GM12872 (cell line): ENCODE measurements around the gene F2RL3.
A peak's percentile ranks its signal among the peaks of the same experiment; 100 is the strongest.

ENCODE experiments used
- TF ChIP-seq, protein P1 (sequence below): IDR thresholded peaks from 3 replicates; pipeline ENCODE4 v1.5.1; 2011; ENCODE audit warnings: low read depth, mild to moderate bottlenecking, low read length, moderate library complexity; ENCODE audit not compliant: insufficient read depth

F2RL3 gene

DNA sequence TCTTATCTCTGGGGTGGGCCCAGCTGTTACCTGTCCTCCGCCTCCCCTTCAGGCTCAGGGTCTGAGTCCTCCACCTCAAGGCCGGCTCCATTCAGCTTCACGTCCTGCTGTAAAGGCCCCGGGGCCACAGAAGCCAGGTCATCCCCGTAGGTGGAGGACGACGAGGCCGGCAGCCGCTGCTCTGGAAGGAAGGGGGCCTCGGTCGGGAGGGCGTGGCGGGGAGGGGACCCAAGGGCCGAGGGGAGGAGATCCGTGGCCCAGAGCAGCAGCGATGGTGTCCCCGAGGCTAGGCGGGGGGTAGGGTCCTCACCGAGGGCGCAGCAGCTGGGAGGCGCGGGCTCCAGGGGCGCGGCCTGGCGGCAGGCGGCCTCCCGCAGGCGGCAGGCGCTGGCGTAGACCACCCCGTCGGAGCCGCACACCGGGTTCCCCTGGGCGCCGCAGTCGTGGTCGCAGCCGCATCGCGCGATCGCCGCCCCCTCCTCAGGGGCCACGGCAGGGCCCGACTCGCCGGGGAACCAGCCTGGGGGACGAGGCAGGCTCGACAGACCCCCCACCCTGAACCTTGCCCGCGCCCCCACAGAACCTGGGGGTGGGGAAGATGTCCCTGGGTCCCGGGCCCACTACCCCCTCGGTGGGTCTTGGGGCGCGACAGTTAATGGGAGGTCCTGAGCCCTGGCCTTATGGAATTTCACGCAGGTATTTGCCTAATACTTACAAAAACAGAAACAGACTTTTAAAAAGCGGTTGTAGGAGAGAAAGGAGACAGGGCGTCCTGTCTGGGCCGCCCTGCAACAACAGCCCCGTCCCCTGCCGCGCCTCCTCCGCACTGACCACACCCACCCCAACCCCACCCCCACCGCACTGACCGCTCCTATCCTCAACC lies 7.6 kb downstream of the F2RL3 start:
- TF ChIP-seq, protein P1, sequence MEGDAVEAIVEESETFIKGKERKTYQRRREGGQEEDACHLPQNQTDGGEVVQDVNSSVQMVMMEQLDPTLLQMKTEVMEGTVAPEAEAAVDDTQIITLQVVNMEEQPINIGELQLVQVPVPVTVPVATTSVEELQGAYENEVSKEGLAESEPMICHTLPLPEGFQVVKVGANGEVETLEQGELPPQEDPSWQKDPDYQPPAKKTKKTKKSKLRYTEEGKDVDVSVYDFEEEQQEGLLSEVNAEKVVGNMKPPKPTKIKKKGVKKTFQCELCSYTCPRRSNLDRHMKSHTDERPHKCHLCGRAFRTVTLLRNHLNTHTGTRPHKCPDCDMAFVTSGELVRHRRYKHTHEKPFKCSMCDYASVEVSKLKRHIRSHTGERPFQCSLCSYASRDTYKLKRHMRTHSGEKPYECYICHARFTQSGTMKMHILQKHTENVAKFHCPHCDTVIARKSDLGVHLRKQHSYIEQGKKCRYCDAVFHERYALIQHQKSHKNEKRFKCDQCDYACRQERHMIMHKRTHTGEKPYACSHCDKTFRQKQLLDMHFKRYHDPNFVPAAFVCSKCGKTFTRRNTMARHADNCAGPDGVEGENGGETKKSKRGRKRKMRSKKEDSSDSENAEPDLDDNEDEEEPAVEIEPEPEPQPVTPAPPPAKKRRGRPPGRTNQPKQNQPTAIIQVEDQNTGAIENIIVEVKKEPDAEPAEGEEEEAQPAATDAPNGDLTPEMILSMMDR: no peak

DNA sequence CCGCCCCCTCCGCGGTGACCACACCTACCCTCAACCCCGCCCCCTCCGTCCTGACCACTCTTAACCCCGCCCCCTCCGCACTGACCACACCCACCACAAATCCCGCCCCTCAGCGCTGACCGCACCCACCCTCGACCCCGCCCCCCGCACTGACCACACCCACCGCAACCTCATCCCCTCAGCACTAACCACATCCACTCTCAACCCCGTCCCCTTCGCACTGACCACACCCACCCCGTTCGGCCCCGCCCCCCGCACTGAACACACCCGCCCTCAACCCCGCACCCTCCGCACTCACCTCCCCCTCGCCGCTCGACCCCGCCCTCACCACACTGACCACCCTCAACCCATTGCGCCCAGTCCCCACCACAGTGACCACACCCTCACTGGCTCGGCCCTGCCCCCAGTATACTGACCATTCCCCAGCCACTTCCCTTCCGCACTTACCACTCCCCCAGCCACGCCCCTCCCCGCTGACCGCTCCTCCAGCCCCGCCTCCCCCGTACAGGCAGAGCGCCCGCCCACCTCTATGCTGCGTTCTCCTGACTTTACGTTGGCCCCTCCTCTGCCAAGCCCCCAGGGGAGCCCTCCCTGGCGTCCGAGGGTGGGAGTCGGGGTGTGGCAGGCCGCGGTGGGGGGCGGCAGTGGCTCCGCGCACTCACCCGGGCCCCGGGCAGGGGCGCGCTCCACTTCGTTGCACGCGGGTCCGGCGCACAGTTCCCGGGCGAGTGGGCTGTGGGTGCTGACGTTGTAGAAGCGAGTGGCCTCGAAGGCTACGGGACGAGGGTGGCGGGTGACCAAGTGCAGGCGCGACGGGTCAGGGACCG lies 8.4 kb downstream of the F2RL3 start:
- TF ChIP-seq, protein P1: no peak

DNA sequence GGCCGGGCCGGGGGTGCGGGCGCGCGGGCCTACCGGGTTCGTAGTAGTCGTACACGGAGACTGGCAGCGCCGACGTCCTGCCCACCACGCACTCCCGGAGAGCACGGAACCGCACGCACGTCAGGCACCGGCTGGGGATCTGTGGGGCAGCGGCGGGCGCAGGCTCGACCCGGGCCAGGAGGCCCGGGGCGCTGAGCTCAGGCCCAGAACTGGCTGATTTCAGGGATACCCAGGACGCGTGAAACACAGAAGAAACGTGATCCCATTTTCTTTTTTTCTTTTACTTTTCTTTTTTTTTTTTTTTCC lies 9.0 kb downstream of the F2RL3 start:
- TF ChIP-seq, protein P1: no peak

DNA sequence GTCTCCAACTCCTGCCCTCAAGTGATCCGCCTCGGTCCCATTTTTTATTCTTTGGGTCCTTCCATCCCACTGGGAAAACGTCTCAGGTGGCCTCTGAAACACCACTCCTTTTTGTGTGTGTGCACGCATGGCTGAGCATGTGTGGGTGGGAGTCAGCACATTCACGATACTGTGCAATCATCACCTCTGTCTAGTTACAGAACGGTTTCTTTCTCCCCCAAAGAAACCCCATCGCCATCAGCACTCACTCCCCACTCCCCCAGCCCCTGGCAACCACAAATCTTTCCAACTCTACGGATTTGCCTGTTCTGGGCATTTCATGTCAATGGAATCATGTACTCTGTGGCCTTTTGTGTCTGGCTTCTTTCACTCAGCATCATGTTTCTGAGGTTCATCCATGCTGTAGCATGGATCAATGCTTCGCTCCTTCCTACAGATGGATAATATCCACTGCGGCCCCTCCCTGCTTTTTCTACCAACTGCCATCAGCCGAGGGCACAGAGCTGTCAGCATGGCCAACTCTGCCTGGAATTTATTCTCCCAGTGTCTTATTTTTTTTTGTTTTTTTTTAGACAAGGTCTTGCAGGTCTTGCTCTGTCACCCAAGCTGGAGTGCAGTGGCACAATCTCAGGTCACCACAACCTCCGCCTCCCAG lies 9.7 kb downstream of the F2RL3 start:
- TF ChIP-seq, protein P1: no peak

DNA sequence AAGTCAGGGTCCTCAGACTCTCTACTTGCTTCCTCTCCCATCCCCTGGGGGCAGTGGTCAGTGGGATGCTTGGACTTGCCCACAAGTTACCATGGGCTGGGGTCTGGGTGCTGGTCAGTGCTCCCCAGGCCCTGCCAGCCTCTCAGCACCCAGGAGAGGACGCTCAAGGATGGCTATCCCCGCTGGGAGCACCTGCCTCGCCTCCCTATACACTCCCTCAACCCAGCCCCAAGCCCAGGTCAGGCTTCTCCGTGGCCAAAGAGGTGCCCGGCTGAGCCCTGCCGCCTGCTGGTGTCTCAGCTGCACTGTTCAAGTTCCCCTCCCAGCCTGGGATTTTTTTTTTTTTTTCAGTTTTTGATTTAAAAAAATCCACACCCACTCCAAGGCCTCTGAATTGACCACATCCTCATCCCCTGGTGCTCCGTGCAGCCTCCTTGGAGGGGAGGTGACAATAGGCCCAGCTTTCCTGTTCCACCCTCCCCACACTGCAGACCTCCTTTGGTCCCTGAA lies 10.8 kb downstream of the F2RL3 start:
- TF ChIP-seq, protein P1: peak; percentile 85

DNA sequence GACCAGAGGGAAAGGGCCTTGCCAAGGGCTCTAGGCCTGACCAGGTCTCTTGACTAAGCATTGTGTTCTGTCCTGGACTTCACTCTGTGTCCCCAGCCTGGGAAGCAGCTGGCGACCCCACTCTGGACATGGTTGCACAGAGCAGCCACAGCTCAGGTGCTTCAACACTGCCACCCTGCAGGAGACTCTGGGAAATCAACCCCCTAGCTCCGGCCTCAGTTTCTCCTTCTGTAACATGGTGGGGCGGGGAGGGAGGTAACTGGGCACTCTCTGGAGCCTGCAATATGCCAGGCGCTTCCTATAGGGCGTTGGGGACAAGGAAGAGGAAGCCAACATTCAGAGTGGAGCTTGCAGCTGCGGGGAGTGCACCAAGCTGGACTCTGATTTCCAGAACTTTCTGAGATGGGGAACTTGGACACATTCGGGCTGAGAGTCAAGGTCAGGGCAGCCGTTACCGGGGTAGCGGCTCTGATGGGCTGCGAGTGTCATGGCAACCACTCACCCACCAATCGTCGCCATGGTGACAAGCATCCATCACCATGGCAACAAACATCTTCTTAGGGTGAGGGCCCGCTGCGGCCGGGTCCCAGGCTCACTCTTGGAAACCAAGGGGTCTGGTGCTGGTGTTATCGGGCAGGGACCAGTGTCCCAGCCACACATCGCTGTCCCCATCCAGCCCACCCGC lies 12.8 kb downstream of the F2RL3 start:
- TF ChIP-seq, protein P1: no peak
